NCI-H2196 treated with DMSO at 0.1 percent for 48 hours (cell line): Measurements from ENCODE around the gene ZNF396.

Source experiments
- DNase-seq: peaks from one replicate; lab custom pipeline; 2025; ENCODE audit not compliant: unreplicated experiment; lab: John Stamatoyannopoulos, UW

Gene ZNF396

GRCh38 chr18:35343488-35343935 is 33.6 kb downstream of the ZNF396 start:
- no peak for DNase-seq

GRCh38 chr18:35337286-35337685 is 39.9 kb downstream of the ZNF396 start:
- no peak for DNase-seq

GRCh38 chr18:35335866-35336265 is 41.3 kb downstream of the ZNF396 start:
- no peak for DNase-seq

GRCh38 chr18:35334821-35335220 is 42.3 kb downstream of the ZNF396 start:
- no peak for DNase-seq

GRCh38 chr18:35334212-35334611 is 42.9 kb downstream of the ZNF396 start:
- DNase-seq, result no peak

GRCh38 chr18:35331367-35332087 is 45.6 kb downstream of the ZNF396 start:
- DNase-seq, result no peak

- DNase-seq, result no peak
Measured at GRCh38 chr18:35328868-35329267, 48.3 kb downstream of the ZNF396 start.

GRCh38 chr18:35326695-35327387 is 50.3 kb downstream of the ZNF396 start:
- DNase-seq, result no peak

- no peak for DNase-seq
Measured at GRCh38 chr18:35324926-35325655, 52.0 kb downstream of the ZNF396 start.

GRCh38 chr18:35322486-35323458 is 54.4 kb downstream of the ZNF396 start:
- DNase-seq, result no peak
